ENCODE data around the gene INSIG1.

The INSIG1 gene

GRCh38 chr7:155313096-155313495 is 15.4 kb downstream of the INSIG1 start (continued):
- TF ChIP-seq, protein P1, sequence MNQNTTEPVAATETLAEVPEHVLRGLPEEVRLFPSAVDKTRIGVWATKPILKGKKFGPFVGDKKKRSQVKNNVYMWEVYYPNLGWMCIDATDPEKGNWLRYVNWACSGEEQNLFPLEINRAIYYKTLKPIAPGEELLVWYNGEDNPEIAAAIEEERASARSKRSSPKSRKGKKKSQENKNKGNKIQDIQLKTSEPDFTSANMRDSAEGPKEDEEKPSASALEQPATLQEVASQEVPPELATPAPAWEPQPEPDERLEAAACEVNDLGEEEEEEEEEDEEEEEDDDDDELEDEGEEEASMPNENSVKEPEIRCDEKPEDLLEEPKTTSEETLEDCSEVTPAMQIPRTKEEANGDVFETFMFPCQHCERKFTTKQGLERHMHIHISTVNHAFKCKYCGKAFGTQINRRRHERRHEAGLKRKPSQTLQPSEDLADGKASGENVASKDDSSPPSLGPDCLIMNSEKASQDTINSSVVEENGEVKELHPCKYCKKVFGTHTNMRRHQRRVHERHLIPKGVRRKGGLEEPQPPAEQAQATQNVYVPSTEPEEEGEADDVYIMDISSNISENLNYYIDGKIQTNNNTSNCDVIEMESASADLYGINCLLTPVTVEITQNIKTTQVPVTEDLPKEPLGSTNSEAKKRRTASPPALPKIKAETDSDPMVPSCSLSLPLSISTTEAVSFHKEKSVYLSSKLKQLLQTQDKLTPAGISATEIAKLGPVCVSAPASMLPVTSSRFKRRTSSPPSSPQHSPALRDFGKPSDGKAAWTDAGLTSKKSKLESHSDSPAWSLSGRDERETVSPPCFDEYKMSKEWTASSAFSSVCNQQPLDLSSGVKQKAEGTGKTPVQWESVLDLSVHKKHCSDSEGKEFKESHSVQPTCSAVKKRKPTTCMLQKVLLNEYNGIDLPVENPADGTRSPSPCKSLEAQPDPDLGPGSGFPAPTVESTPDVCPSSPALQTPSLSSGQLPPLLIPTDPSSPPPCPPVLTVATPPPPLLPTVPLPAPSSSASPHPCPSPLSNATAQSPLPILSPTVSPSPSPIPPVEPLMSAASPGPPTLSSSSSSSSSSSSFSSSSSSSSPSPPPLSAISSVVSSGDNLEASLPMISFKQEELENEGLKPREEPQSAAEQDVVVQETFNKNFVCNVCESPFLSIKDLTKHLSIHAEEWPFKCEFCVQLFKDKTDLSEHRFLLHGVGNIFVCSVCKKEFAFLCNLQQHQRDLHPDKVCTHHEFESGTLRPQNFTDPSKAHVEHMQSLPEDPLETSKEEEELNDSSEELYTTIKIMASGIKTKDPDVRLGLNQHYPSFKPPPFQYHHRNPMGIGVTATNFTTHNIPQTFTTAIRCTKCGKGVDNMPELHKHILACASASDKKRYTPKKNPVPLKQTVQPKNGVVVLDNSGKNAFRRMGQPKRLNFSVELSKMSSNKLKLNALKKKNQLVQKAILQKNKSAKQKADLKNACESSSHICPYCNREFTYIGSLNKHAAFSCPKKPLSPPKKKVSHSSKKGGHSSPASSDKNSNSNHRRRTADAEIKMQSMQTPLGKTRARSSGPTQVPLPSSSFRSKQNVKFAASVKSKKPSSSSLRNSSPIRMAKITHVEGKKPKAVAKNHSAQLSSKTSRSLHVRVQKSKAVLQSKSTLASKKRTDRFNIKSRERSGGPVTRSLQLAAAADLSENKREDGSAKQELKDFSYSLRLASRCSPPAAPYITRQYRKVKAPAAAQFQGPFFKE (tag by site-specific recombination; IDR thresholded peaks at IDR 0.05; ENCODE audit: borderline replicate concordance) = no peak
- no peak for TF ChIP-seq ZNF692 (tag by site-specific recombination; IDR thresholded peaks at IDR 0.05)

- no peak overlapping the region for H3K4me3 ChIP-seq (ENCODE audit: low read depth, low read length)
- no peak for TF ChIP-seq ZNF140 (tag by site-specific recombination; IDR thresholded peaks at IDR 0.05)
- TF ChIP-seq ATF2 (tag by site-specific recombination; IDR thresholded peaks at IDR 0.05; ENCODE audit: low read depth) = no peak
- TF ChIP-seq GLI4 (tag by site-specific recombination; IDR thresholded peaks at IDR 0.05) = no peak
- TF ChIP-seq ZNF488 (tag by site-specific recombination; IDR thresholded peaks at IDR 0.05) = no peak
- TF ChIP-seq ZBTB7A (tag by site-specific recombination; IDR thresholded peaks at IDR 0.05; ENCODE audit: low read depth) = no peak
- TF ChIP-seq ZNF112 (tag by site-specific recombination; IDR thresholded peaks at IDR 0.05) = no peak
- no peak for TF ChIP-seq ZNF585B (tag by site-specific recombination; IDR thresholded peaks at IDR 0.05)
- no peak for TF ChIP-seq ZNF391 (tag by site-specific recombination; IDR thresholded peaks at IDR 0.05; ENCODE audit: borderline replicate concordance, low read depth)
- no peak for TF ChIP-seq ZNF658 (tag by site-specific recombination; IDR thresholded peaks at IDR 0.05)
- TF ChIP-seq ZNF174 (tag by site-specific recombination; IDR thresholded peaks at IDR 0.05) = no peak
- no peak for TF ChIP-seq ZNF544 (tag by site-specific recombination; IDR thresholded peaks at IDR 0.05)
- TF ChIP-seq ZNF629 (tag by site-specific recombination; IDR thresholded peaks at IDR 0.05) = no peak
- TF ChIP-seq ZNF302 (tag by site-specific recombination; IDR thresholded peaks at IDR 0.05; ENCODE audit: low read depth) = no peak
- TF ChIP-seq ZSCAN4 (tag by site-specific recombination; IDR thresholded peaks at IDR 0.05) = no peak
- no peak for TF ChIP-seq ZNF350 (tag by site-specific recombination; IDR thresholded peaks at IDR 0.05)
- TF ChIP-seq, protein P2, sequence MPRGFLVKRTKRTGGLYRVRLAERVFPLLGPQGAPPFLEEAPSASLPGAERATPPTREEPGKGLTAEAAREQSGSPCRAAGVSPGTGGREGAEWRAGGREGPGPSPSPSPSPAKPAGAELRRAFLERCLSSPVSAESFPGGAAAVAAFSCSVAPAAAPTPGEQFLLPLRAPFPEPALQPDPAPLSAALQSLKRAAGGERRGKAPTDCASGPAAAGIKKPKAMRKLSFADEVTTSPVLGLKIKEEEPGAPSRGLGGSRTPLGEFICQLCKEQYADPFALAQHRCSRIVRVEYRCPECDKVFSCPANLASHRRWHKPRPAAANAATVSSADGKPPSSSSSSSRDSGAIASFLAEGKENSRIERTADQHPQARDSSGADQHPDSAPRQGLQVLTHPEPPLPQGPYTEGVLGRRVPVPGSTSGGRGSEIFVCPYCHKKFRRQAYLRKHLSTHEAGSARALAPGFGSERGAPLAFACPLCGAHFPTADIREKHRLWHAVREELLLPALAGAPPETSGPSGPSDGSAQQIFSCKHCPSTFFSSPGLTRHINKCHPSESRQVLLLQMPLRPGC (tag by site-specific recombination; IDR thresholded peaks at IDR 0.05) = no peak
- no peaks in the 10 kb centered on the region for H3K9me3 ChIP-seq (ENCODE audit: control insufficient read depth, insufficient read depth, low read depth, low read length)
- no peak overlapping the region for H3K27ac ChIP-seq (ENCODE audit: extremely low read depth, low read depth, low read length)
- ChIA-PET POLR2A (no interaction called here), CTCF (no interaction called here)
- H3K4me1 ChIP-seq (ENCODE audit: control insufficient read depth, insufficient read depth, low read length) = no peaks in the 10 kb centered on the region
- no peaks in the 10 kb centered on the region for H3K36me3 ChIP-seq (ENCODE audit: control insufficient read depth in 2 of 2, insufficient read depth in 1 of 2, low read length in 2 of 2)
These were observed 18.3 kb downstream of the INSIG1 start for GRCh38 chr7:155315977-155316376.
